ENCODE data around the gene RUNX3. TPM values are rescaled to one million over a fixed set of nuclear protein-coding genes. Genes with fewer than 3 reads are reported as not detected.

Gene RUNX3
- total RNA-seq, 6 donors from 2014 or later: 4.2 to 15.6 (median 10.1) TPM

- no peak for ATAC-seq (ENCODE audit: low FRiP score in 2 of 2)
- H3K4me1 ChIP-seq: peaks cover 0 to 4% (median 0%) of the 10 kb centered on the region in 4 donors
- peaks cover 0 to 4% (median 2%) of the 10 kb centered on the region in 4 donors for H3K9me3 ChIP-seq
- DNase-seq: peak in 1 of 2 donors; percentile 32
- no peak overlapping the region for H3K4me3 ChIP-seq
- 48 to 59% methylated on average over 12 to 24 of the region's 26 CpGs for WGBS, 2 donors
- H3K27ac ChIP-seq: no peak overlapping the region
- TF ChIP-seq CTCF (IDR thresholded peaks at IDR 0.05) (no peak), POLR2A (IDR thresholded peaks at IDR 0.05) (no peak), POLR2AphosphoS5 (IDR thresholded peaks at IDR 0.05) (no peak), EP300 (IDR thresholded peaks at IDR 0.05) (no peak)
- H3K27me3 ChIP-seq: no peaks in the 10 kb centered on the region
- H3K36me3 ChIP-seq: no peaks in the 10 kb centered on the region
Observed at GRCh38 chr1:24969596-24970398, 39.7 kb upstream of the RUNX3 start.

- no peak for TF ChIP-seq EP300 (IDR thresholded peaks at IDR 0.05)
- WGBS, 2 donors: 66 to 69% methylated on average over 12 to 14 of the region's 14 CpGs
- Histone ChIP-seq H3K36me3 (no peaks in the 10 kb centered on the region), H3K9me3 (no peaks in the 10 kb centered on the region), H3K27ac (no peak overlapping the region), H3K4me3 (no peak overlapping the region), H3K27me3 (no peaks in the 10 kb centered on the region), H3K4me1 (peaks cover 0 to 4% (median 0%) of the 10 kb centered on the region in 4 donors)
- no peak for ATAC-seq (ENCODE audit: low FRiP score in 2 of 2)
- no peak for DNase-seq
Observed at GRCh38 chr1:24968941-24969585, 39.0 kb upstream of the RUNX3 start.

- H3K27ac ChIP-seq: no peak overlapping the region
- H3K4me3 ChIP-seq: no peak overlapping the region
- DNase-seq: no peak
- 72 to 87% methylated on average over 6 of the region's 6 CpGs for WGBS, 2 donors
- H3K9me3 ChIP-seq: no peaks in the 10 kb centered on the region
- ATAC-seq (ENCODE audit: low FRiP score in 2 of 2): no peak
- H3K4me1 ChIP-seq: peaks cover 0 to 4% (median 0%) of the 10 kb centered on the region in 4 donors
- H3K27me3 ChIP-seq: no peaks in the 10 kb centered on the region
- no peaks in the 10 kb centered on the region for H3K36me3 ChIP-seq
- TF ChIP-seq CTCF (IDR thresholded peaks at IDR 0.05): no peak
- no peak for TF ChIP-seq POLR2AphosphoS5 (IDR thresholded peaks at IDR 0.05)
- no peak for TF ChIP-seq POLR2A (IDR thresholded peaks at IDR 0.05)
- TF ChIP-seq EP300 (IDR thresholded peaks at IDR 0.05): no peak
Observed at GRCh38 chr1:24967962-24968361, 37.9 kb upstream of the RUNX3 start.

GRCh38 chr1:24967555-24967954 lies 37.5 kb upstream of the RUNX3 start:
- no peak overlapping the region for H3K4me3 ChIP-seq
- no peak overlapping the region for H3K27ac ChIP-seq
- TF ChIP-seq POLR2AphosphoS5 (IDR thresholded peaks at IDR 0.05): no peak
- DNase-seq (no peak), ATAC-seq (ENCODE audit: low FRiP score in 2 of 2) (no peak)
- WGBS, 2 donors: 79 to 93% methylated on average over 3 of the region's 3 CpGs
- no peaks in the 10 kb centered on the region for H3K36me3 ChIP-seq
- H3K4me1 ChIP-seq: peaks cover 0 to 4% (median 0%) of the 10 kb centered on the region in 4 donors
- no peaks in the 10 kb centered on the region for H3K9me3 ChIP-seq
- no peaks in the 10 kb centered on the region for H3K27me3 ChIP-seq

GRCh38 chr1:24966724-24967346 lies 36.8 kb upstream of the RUNX3 start:
- Histone ChIP-seq H3K4me3 (no peak overlapping the region), H3K27ac (no peak overlapping the region), H3K4me1 (peaks cover 0 to 4% (median 0%) of the 10 kb centered on the region in 4 donors), H3K9me3 (no peaks in the 10 kb centered on the region), H3K27me3 (no peaks in the 10 kb centered on the region), H3K36me3 (no peaks in the 10 kb centered on the region)
- TF ChIP-seq CTCF (IDR thresholded peaks at IDR 0.05): no peak
- TF ChIP-seq POLR2AphosphoS5 (IDR thresholded peaks at IDR 0.05): no peak
- no peak for TF ChIP-seq POLR2A (IDR thresholded peaks at IDR 0.05)
- TF ChIP-seq EP300 (IDR thresholded peaks at IDR 0.05): no peak
- ATAC-seq (ENCODE audit: low FRiP score in 2 of 2) (no peak), DNase-seq (peak in 1 of 2 donors; percentile 62)
- WGBS, 2 donors: 56% methylated on average over 5 to 8 of the region's 8 CpGs

Measured in upper lobe of left lung (tissue), 6 donors.